DLD1 (cell line): ENCODE data around the gene HDDC2.

Source experiments
- in situ Hi-C: cut with HindIII; loops from 2 replicates; pipeline ENCODE4 v1.10.0; 2017; ENCODE audit warnings: low sequenced_read_pairs

HDDC2 gene

DNA sequence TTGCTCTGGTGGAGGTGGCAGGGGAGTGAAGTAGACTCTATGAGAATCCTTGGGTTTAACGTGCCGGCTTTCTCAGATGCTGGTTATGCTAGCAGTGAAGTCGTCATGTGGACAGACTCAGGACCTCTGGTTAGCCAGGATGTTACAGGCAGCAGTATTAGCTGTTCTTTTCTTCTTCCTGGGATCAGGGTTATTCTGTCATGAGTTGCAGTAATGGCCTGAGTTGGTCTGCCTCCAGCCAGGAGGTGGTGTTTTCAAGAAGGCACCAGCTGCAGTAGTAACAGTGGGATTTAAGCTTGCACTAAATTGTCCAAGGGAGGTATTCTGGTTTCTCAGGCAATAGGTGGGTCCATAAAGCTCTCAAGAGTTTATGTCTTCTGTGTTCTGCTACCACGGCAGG, 56.7 kb downstream of the HDDC2 start:
- in situ Hi-C loops, result loop anchor here (5.0 kb wide), 1 partner anchor 48 kb away; no protein-coding TSS in a partner anchor

DNA sequence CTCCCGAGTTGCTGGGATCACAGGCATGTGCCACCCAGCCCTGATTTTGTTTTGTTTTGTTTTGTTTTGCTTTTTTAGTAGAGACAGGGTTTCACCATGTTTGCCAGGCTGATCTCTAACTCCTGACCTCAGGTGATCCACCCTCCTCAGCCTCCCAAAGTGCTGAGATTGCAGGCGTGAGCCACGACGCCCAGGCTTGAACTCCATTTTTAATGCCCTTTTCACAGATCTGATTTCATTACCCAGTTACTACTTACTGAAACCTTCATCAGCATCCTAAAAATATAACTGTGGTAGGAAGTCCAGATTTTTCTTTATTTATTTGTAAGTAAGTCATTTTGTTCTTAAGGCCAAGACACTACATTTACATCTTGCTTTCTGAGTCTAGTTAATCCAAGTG, 64.0 kb downstream of the HDDC2 start:
- in situ Hi-C loops, result no loop called here

- in situ Hi-C loops, result no loop called here
Measured at GRCh38 chr6:125236536-125237327, 65.0 kb downstream of the HDDC2 start.

DNA sequence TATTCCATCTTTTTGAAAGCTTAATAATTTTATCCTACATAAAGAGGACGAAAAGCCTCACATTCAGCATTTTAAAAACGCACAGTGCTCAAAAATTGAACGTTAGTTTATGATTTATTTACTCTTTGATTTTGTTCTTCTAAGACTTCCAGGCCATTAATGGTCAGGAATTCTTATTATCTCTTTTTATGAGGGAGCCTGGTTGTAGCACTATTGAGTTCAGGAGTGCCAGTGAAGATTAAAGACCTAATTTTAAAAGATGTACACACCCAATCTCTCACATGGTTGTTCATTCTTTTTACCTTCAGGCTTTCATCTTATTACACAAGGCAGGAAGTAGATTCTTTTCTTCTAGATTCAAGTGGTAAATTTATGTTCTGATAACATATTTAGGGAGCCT, 68.6 kb downstream of the HDDC2 start:
- in situ Hi-C loops, result no loop called here

GRCh38 chr6:125232466-125232865, 69.3 kb downstream of the HDDC2 start:
- in situ Hi-C loops, result no loop called here

GRCh38 chr6:125231574-125232343, 70.0 kb downstream of the HDDC2 start:
- in situ Hi-C loops, result no loop called here

GRCh38 chr6:125231133-125231532, 70.6 kb downstream of the HDDC2 start:
- in situ Hi-C loops, result no loop called here

GRCh38 chr6:125230674-125231073, 71.1 kb downstream of the HDDC2 start:
- in situ Hi-C loops, result no loop called here

GRCh38 chr6:125228981-125229479, 72.7 kb downstream of the HDDC2 start:
- in situ Hi-C loops, result no loop called here

GRCh38 chr6:125227244-125227643, 74.5 kb downstream of the HDDC2 start:
- in situ Hi-C loops, result no loop called here
